Osteocyte (in vitro differentiated cells): Measurements from ENCODE around the gene SLCO3A1. TPM values are rescaled to one million over a fixed set of nuclear protein-coding genes. Genes with fewer than 3 reads are reported as not detected.

Source experiments
- DNase-seq: peaks from one replicate; pipeline ENCODE4 v3.0.0; 2021; ENCODE audit warnings: mixed read lengths; ENCODE audit not compliant: unreplicated experiment; ENCODE audit errors: extremely low spot score
- H3K27ac Mint-ChIP-seq: one replicate; pipeline ENCODE4 v1.8.0; 2021; ENCODE audit warnings: mild to moderate bottlenecking, mixed read lengths; ENCODE audit not compliant: unreplicated experiment
- H3K27me3 Mint-ChIP-seq: one replicate; pipeline ENCODE4 v1.8.0; 2021; ENCODE audit warnings: mixed read lengths; ENCODE audit not compliant: unreplicated experiment
- H3K36me3 Mint-ChIP-seq: one replicate; pipeline ENCODE4 v1.8.0; 2021; ENCODE audit warnings: mixed read lengths; ENCODE audit not compliant: unreplicated experiment
- H3K4me1 Mint-ChIP-seq: one replicate; pipeline ENCODE4 v1.8.0; 2021; ENCODE audit warnings: mixed read lengths; ENCODE audit not compliant: unreplicated experiment
- H3K4me3 Mint-ChIP-seq: one replicate; pipeline ENCODE4 v1.8.0; 2021; ENCODE audit warnings: mild to moderate bottlenecking, moderate library complexity, mixed read lengths; ENCODE audit not compliant: unreplicated experiment
- H3K9me3 Mint-ChIP-seq: one replicate; pipeline ENCODE4 v1.8.0; 2021; ENCODE audit warnings: mixed read lengths; ENCODE audit not compliant: unreplicated experiment
- total RNA-seq: library from RNA; stranded (reverse); gene quantifications from 2 replicates; pipeline ENCODE4 v1.2.1, GENCODE V29; 2021
- TF ChIP-seq, protein P1 (sequence below): fragments of 200-600 bp; sonication (generic); IDR thresholded peaks from 2 replicates; pipeline ENCODE4 v1.5.0; 2021; ENCODE audit warnings: antibody characterized with exemption, mild to moderate bottlenecking, moderate library complexity

SLCO3A1 gene
- total RNA-seq, 1 donor from 2014 or later, result 1.3 TPM

DNA sequence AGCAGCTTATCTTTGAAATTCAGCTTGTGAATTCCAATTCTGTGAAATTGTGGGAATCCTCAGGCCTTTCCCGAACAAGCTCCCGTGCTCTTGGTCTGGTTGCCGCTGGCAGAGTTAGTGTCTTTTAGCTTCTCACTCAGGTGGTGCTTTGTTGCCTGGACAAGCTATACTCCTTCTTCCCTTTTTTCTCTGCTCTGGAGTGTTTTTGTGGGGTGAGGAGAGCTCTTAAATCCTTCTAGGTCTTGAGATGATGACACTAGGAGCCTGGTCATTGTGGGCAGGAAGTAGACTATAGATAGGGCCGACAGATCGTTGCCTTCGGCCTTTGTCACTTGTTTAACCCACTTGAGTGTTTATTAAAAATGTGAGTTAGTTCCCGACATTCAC, 93.8 kb downstream of the SLCO3A1 start:
- TF ChIP-seq, protein P1, sequence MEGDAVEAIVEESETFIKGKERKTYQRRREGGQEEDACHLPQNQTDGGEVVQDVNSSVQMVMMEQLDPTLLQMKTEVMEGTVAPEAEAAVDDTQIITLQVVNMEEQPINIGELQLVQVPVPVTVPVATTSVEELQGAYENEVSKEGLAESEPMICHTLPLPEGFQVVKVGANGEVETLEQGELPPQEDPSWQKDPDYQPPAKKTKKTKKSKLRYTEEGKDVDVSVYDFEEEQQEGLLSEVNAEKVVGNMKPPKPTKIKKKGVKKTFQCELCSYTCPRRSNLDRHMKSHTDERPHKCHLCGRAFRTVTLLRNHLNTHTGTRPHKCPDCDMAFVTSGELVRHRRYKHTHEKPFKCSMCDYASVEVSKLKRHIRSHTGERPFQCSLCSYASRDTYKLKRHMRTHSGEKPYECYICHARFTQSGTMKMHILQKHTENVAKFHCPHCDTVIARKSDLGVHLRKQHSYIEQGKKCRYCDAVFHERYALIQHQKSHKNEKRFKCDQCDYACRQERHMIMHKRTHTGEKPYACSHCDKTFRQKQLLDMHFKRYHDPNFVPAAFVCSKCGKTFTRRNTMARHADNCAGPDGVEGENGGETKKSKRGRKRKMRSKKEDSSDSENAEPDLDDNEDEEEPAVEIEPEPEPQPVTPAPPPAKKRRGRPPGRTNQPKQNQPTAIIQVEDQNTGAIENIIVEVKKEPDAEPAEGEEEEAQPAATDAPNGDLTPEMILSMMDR, result no peak
- Mint-ChIP-seq H3K4me1 (peaks cover 2% of the 10 kb centered on the region), H3K36me3 (no peaks in the 10 kb centered on the region), H3K27me3 (peaks cover 17% of the 10 kb centered on the region), H3K4me3 (no peak overlapping the region), H3K9me3 (no peaks in the 10 kb centered on the region), H3K27ac (no peak overlapping the region)
- DNase-seq, result no peak

DNA sequence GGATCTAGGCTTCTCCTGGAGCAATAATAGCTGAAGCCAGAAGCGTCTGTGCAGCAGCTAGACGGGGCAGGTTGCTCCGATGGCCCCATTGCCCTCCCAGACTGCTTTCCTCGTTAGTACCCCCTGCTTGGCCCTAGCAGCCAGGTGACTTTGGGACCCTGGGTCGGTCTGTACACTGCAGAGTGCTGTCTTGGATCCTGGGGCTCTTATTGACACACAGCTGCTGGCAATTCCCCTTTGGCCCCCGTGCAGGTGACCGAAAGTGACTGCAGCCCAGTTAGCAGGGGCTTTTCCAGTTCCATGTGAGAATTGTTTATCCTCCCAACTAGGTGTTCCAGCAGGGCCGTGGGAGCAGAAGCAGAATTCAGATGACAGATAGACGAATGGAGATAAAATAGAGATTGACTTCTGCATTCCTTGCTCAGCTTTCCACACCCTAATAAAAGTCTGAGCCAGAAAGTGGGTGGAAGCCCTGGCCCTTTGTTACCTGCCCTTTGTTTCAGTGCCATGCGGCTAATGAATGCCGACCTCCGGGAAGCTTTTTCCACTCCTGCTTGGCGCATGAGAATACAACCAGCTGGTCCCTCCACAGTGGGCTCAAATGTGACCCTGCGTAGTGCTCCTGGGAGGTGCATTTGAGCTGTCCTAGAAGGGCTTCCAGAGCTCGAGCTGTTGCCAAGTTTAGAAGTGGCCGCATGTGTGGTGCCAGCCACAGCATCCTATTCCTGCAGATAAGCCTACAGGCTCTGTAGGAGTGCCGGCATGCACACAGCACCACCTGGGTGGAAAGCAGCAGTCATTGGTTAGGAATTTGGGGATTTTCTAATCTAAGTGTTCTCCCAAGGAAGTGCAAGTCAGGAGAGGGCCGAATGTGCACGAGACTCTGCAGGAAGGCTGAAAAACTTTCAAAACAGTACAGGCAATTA, 94.4 kb downstream of the SLCO3A1 start:
- no peak overlapping the region for H3K4me3 Mint-ChIP-seq

DNA sequence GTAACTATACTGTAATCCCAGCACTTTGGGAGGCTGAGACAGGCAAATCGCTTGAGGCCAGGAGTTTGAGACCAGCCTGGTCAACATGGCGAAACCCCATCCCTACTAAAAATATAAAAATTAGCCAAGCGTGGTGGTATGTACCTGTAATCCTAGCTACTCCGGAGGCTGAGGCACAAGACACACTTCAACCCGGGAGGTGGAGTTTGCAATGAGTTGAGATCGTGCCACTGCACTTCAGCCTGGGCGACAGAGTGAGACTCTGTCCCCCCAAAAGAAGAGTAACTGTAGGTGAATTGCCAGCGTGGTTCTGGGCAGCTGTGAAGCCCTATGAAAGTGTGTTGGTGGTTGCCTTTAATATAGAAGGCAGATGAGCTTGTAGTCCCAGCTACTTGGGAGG, 95.9 kb downstream of the SLCO3A1 start:
- TF ChIP-seq, protein P1, result no peak
- H3K4me1 Mint-ChIP-seq, result no peaks in the 10 kb centered on the region
- no peak for DNase-seq
- no peak overlapping the region for H3K4me3 Mint-ChIP-seq
- no peak overlapping the region for H3K27ac Mint-ChIP-seq
- H3K9me3 Mint-ChIP-seq, result no peaks in the 10 kb centered on the region
- peaks cover 17% of the 10 kb centered on the region for H3K27me3 Mint-ChIP-seq
- H3K36me3 Mint-ChIP-seq, result no peaks in the 10 kb centered on the region

More for the DNA sequence above, 94.4 kb downstream of the SLCO3A1 start:
- Mint-ChIP-seq H3K4me1 (no peaks in the 10 kb centered on the region), H3K27me3 (peaks cover 17% of the 10 kb centered on the region), H3K9me3 (no peaks in the 10 kb centered on the region), H3K27ac (no peak overlapping the region), H3K36me3 (no peaks in the 10 kb centered on the region)
- TF ChIP-seq, protein P1, result no peak
- no peak for DNase-seq

DNA sequence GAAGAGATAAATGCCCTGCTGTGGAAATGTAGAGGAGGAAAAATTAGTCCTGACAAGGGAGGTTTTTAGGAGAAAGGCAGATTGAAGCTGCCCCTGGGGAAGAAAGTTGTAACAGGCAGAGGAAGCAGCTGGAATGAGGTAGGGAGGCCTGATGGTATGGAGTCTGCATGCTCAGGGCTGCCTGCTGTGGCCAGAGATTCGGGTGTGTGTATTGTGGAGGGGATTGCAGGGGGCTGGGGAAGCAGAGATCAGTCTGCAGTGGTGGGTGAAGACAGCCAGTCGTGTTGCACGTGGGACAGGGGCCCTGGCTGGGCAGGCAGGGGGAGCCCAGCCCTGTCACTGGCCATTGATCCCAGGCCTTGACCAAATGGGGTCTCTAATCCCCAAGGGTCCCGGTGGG, 96.5 kb downstream of the SLCO3A1 start:
- no peak for DNase-seq
- H3K27me3 Mint-ChIP-seq, result peaks cover 17% of the 10 kb centered on the region
- H3K27ac Mint-ChIP-seq, result no peak overlapping the region
- H3K36me3 Mint-ChIP-seq, result no peaks in the 10 kb centered on the region
- H3K9me3 Mint-ChIP-seq, result no peaks in the 10 kb centered on the region
- H3K4me3 Mint-ChIP-seq, result no peak overlapping the region
- no peaks in the 10 kb centered on the region for H3K4me1 Mint-ChIP-seq
- TF ChIP-seq, protein P1, result no peak

DNA sequence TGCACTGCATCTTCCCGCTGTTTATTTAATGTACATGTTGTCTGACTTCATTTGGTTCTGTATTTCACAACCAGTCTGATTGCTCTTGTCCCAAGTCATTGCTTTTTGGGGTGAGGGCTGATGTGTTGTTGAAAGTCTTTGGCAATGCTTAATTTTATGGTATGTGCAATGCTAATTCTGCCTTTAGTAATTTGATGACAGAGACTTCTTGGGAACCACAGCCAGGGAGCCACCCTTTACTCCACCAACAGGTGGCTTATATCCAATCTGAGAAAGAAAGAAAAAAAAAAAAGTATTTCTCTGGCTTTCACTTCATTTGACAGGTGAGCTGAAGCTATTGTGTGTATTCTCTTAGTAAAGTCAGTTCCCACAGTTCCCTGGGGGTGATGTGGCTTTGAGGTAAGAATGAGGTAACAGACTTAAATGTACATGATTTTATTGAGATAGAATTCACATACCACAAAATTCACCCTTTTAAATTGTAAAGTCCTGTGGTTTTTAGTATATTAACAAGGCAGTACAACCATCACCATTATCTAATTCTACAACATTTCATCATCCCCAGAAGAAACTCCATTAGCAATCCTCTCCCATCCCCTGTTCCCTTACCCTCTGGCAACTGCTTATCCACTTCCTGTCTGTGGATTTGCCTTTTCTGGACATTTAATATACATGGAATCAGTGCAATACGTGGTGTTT, 97.3 kb downstream of the SLCO3A1 start:
- TF ChIP-seq, protein P1, result no peak
- Mint-ChIP-seq H3K4me1 (no peaks in the 10 kb centered on the region), H3K27ac (no peak overlapping the region), H3K36me3 (no peaks in the 10 kb centered on the region), H3K9me3 (no peaks in the 10 kb centered on the region), H3K4me3 (no peak overlapping the region), H3K27me3 (peaks cover 15% of the 10 kb centered on the region)
- DNase-seq, result no peak
